DOHH2 (cell line): ENCODE data around the gene DOK3.

ENCODE experiments used
- H3F3A ChIP-seq: fragments of 200-600 bp; sonication (generic), shearing (Covaris generic); 2 replicates; pipeline ENCODE4 v1.6.0; 2016; ENCODE audit warnings: antibody characterized with exemption, mild to moderate bottlenecking; ENCODE audit not compliant: control insufficient read depth, insufficient read depth
- H3K27ac ChIP-seq: fragments of 200-600 bp; sonication (generic); 2 replicates; pipeline ENCODE4 v1.5.1; 2014; ENCODE audit warnings: low read depth, mild to moderate bottlenecking, low read length, moderate library complexity
- H3K27me3 ChIP-seq: fragments of 200-600 bp; sonication (generic); 2 replicates; pipeline ENCODE4 v1.6.1; 2014; ENCODE audit warnings: mild to moderate bottlenecking, low read length, mixed read lengths; ENCODE audit not compliant: control insufficient read depth
- H3K36me3 ChIP-seq: fragments of 200-600 bp; sonication (generic); 2 replicates; pipeline ENCODE4 v1.6.1; 2014; ENCODE audit warnings: mild to moderate bottlenecking, low read length, moderate library complexity, mixed read lengths; ENCODE audit not compliant: control insufficient read depth
- H3K4me1 ChIP-seq: fragments of 200-600 bp; sonication (generic); 2 replicates; pipeline ENCODE4 v1.6.1; 2014; ENCODE audit warnings: mild to moderate bottlenecking, low read length, mixed read lengths; ENCODE audit not compliant: control insufficient read depth
- H3K4me2 ChIP-seq: fragments of 200-600 bp; sonication (generic); 2 replicates; pipeline ENCODE4 v1.6.0; 2014; ENCODE audit warnings: mild to moderate bottlenecking, low read length, moderate library complexity
- H3K4me3 ChIP-seq: fragments of 200-600 bp; sonication (generic); 2 replicates; pipeline ENCODE4 v1.5.1; 2014; ENCODE audit warnings: mild to moderate bottlenecking, low read length, mixed read lengths
- H3K79me2 ChIP-seq: fragments of 200-600 bp; sonication (generic); 2 replicates; pipeline ENCODE4 v1.6.1; 2014; ENCODE audit warnings: mild to moderate bottlenecking, low read length, mixed read lengths; ENCODE audit not compliant: control insufficient read depth
- H3K9me2 ChIP-seq: fragments of 200-600 bp; sonication (generic); replicated peaks from 2 replicates; pipeline ENCODE4 v1.6.1; 2014; ENCODE audit warnings: mild to moderate bottlenecking, low read length, mixed read lengths; ENCODE audit not compliant: control insufficient read depth
- H3K9me3 ChIP-seq: fragments of 200-600 bp; sonication (generic); 2 replicates; pipeline ENCODE4 v1.6.1; 2014; ENCODE audit warnings: antibody characterized with exemption, low read length, mixed read lengths; ENCODE audit not compliant: control insufficient read depth, insufficient read depth
- H4K20me1 ChIP-seq: fragments of 200-600 bp; sonication (generic); 2 replicates; pipeline ENCODE4 v1.6.0; 2014; ENCODE audit warnings: low read depth, mild to moderate bottlenecking, antibody characterized with exemption, low read length, moderate library complexity; ENCODE audit not compliant: control insufficient read depth, insufficient read depth
- CTCF ChIP-seq: fragments of 200-600 bp; sonication (generic); IDR thresholded peaks from one replicate; pipeline ENCODE4 v1.5.1; 2014; ENCODE audit warnings: antibody characterized with exemption, mild to moderate bottlenecking, low read depth, low read length; ENCODE audit not compliant: poor library complexity, severe bottlenecking
- EZH2phosphoT487 ChIP-seq: fragments of 200-600 bp; sonication (generic); IDR thresholded peaks from 2 replicates; pipeline ENCODE4 v1.6.1; 2017; ENCODE audit warnings: borderline replicate concordance, mild to moderate bottlenecking, antibody characterized with exemption, low read length, moderate library complexity, mixed read lengths

Gene DOK3

GRCh38 chr5:177497292-177498012 is 12.2 kb downstream of the DOK3 start, which contains the start of gene PDLIM7:
Gene PDLIM7, minus strand, starts transcription at chr5:177497604. Its CDS starts 1,092 bp downstream, at chr5:177496512.
- peaks cover 18% of the 10 kb centered on the region for H3K27me3 ChIP-seq
- H3K9me3 ChIP-seq: no peaks in the 10 kb centered on the region
- H3F3A ChIP-seq: peaks cover 21% of the 10 kb centered on the region
- H3K4me3 ChIP-seq: peak within 1 kb of the TSS; percentile 82
- H3K36me3 ChIP-seq: peaks cover 13% of the 10 kb centered on the region
- H4K20me1 ChIP-seq: peaks cover 8% of the 10 kb centered on the region; the same call in 1 of the 2 replicates
- peaks cover 60% of the 10 kb centered on the region for H3K4me1 ChIP-seq
- TF ChIP-seq EZH2phosphoT487 (no peak), CTCF (peak; percentile 11)
- peaks cover 4% of the 10 kb centered on the region; the same call in 1 of the 2 replicates for H3K79me2 ChIP-seq
- peak within 1 kb of the TSS; percentile 71 for H3K4me2 ChIP-seq
- no peak within 1 kb of the TSS for H3K27ac ChIP-seq
- H3K9me2 ChIP-seq: no peaks in the 10 kb centered on the region

- peak overlapping the region; percentile 71 for H3K4me2 ChIP-seq
- H3K4me1 ChIP-seq: peaks cover 53% of the 10 kb centered on the region
- H3K9me2 ChIP-seq: no peaks in the 10 kb centered on the region
- peaks cover 14% of the 10 kb centered on the region for H3F3A ChIP-seq
- peaks cover 18% of the 10 kb centered on the region for H3K27me3 ChIP-seq
- peaks cover 7% of the 10 kb centered on the region for H3K36me3 ChIP-seq
- no peaks in the 10 kb centered on the region for H3K9me3 ChIP-seq
- TF ChIP-seq EZH2phosphoT487 (no peak), CTCF (no peak)
- peaks cover 4% of the 10 kb centered on the region; the same call in 1 of the 2 replicates for H3K79me2 ChIP-seq
- peaks cover 8% of the 10 kb centered on the region; the same call in 1 of the 2 replicates for H4K20me1 ChIP-seq
- peak overlapping the region; percentile 82 for H3K4me3 ChIP-seq
- no peak overlapping the region for H3K27ac ChIP-seq
Measured at GRCh38 chr5:177496727-177497291, 12.8 kb downstream of the DOK3 start.

- Histone ChIP-seq H3K4me3 (peak overlapping the region; percentile 82), H3F3A (peaks cover 10% of the 10 kb centered on the region; the same call in 1 of the 2 replicates), H3K27me3 (peaks cover 18% of the 10 kb centered on the region), H3K4me1 (peaks cover 49% of the 10 kb centered on the region), H3K4me2 (peak overlapping the region; percentile 71), H3K36me3 (peaks cover 1% of the 10 kb centered on the region), H3K27ac (no peak overlapping the region), H3K9me3 (no peaks in the 10 kb centered on the region), H4K20me1 (peaks cover 5% of the 10 kb centered on the region; the same call in 1 of the 2 replicates), H3K79me2 (peaks cover 4% of the 10 kb centered on the region; the same call in 1 of the 2 replicates), H3K9me2 (no peaks in the 10 kb centered on the region)
- no peak for TF ChIP-seq CTCF
- TF ChIP-seq EZH2phosphoT487: no peak
Measured at GRCh38 chr5:177496070-177496726, 13.4 kb downstream of the DOK3 start.
